B cell (primary cell): ENCODE measurements around the gene CCDC7.
"Not testable (repeated sequence)": the region's sequence is repeated elsewhere in the genome, so short reads cannot be mapped to it uniquely, and the experiment has no call there.

Experiments
- EZH2 ChIP-seq: IDR thresholded peaks from 2 replicates; pipeline ENCODE4 v1.6.1; 2012; ENCODE audit warnings: borderline replicate concordance, low read depth, mild to moderate bottlenecking, moderate library complexity, low read length; ENCODE audit not compliant: insufficient read depth, poor library complexity, severe bottlenecking
- TF ChIP-seq, protein P1 (sequence below): fragments of 200-600 bp; IDR thresholded peaks from one replicate; pipeline ENCODE4 v1.8.0; 2022; ENCODE audit warnings: antibody characterized with exemption, mild to moderate bottlenecking

DNA sequence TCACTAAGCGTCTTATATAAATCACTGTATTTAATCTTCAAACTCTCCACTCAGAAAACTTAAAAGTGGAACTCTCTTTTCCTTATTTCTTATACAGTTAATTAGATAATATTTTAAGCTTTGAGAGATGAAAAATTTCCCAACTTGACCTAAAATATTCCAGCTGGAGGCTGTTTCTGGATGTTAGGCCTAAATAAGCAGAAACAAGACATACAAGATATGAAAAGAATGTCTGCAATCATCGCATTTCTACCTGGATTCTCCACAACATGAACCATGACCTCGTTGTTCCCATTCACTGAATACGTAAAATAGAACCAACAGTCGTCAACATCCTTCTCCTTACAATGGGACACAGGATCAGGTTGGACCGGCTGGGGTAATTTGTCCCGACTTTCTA is 464.0 kb downstream of the CCDC7 start:
- TF ChIP-seq, protein P1, sequence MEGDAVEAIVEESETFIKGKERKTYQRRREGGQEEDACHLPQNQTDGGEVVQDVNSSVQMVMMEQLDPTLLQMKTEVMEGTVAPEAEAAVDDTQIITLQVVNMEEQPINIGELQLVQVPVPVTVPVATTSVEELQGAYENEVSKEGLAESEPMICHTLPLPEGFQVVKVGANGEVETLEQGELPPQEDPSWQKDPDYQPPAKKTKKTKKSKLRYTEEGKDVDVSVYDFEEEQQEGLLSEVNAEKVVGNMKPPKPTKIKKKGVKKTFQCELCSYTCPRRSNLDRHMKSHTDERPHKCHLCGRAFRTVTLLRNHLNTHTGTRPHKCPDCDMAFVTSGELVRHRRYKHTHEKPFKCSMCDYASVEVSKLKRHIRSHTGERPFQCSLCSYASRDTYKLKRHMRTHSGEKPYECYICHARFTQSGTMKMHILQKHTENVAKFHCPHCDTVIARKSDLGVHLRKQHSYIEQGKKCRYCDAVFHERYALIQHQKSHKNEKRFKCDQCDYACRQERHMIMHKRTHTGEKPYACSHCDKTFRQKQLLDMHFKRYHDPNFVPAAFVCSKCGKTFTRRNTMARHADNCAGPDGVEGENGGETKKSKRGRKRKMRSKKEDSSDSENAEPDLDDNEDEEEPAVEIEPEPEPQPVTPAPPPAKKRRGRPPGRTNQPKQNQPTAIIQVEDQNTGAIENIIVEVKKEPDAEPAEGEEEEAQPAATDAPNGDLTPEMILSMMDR = not testable (repeated sequence)
- not testable (repeated sequence) for TF ChIP-seq EZH2
